Hindlimb muscle (tissue), 1 donor: ENCODE data around the gene CD7. TPM values are rescaled to one million over a fixed set of nuclear protein-coding genes. Genes with fewer than 3 reads are reported as not detected.

Source experiments
- DNase-seq: peaks from one replicate; pipeline ENCODE4 v3.0.0-alpha.2; 2013
- polyA plus RNA-seq: library from polyadenylated mRNA; unstranded; fragments of 120-200 nt; gene quantifications from one replicate; pipeline ENCODE4 v1.2.1, GENCODE V29; 2013; ENCODE audit not compliant: insufficient read length

Gene CD7
- polyA plus RNA-seq, 1 donor: 0.45 TPM

DNA sequence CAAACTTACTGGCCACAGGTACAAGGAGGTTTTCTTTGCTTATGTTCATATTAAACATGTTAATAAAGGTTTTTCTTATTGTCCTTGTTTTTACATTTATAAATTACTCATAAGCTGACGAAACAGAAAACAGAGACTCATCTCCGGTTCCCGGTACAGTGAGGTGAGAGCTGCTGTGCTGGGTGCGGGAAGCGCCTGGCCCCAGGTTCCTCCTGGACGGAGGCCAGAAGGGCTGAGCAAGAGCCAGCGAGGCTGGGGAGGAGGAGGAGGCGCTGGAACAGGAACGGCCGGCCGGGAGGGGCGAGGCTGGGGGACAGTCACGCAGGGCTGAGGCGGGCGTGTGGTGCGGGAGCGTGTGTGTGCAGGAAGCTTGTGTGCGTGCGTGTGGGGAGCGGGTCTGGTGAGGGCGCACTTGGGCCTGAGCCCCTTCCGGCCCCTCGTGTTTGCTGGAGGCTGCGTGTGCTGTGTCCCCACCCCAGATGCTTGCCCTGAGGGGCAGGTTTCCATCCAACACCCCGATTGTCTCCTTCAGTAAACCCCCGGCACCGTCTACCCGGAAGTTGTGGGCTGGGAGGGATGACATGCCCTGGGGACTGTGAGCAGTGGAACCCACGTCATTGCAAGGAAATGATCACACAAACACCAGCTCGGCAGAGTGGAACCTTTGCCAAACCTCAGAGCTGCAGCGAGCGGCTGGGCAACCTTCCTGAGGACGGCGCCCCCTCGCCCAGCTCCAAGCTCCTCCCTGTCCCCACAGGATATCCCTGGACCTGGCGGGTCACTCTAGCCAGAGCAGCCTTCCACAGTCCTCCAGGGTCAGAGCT, 19.5 kb downstream of the CD7 start:
- DNase-seq: peak; percentile 79

- DNase-seq: peak; percentile 42
Measured at GRCh38 chr17:82297280-82297713, 20.1 kb downstream of the CD7 start.

- DNase-seq: no peak
Measured at GRCh38 chr17:82296511-82297279, 20.7 kb downstream of the CD7 start.

- no peak for DNase-seq
Measured at GRCh38 chr17:82295472-82295814, 22.0 kb downstream of the CD7 start.

DNA sequence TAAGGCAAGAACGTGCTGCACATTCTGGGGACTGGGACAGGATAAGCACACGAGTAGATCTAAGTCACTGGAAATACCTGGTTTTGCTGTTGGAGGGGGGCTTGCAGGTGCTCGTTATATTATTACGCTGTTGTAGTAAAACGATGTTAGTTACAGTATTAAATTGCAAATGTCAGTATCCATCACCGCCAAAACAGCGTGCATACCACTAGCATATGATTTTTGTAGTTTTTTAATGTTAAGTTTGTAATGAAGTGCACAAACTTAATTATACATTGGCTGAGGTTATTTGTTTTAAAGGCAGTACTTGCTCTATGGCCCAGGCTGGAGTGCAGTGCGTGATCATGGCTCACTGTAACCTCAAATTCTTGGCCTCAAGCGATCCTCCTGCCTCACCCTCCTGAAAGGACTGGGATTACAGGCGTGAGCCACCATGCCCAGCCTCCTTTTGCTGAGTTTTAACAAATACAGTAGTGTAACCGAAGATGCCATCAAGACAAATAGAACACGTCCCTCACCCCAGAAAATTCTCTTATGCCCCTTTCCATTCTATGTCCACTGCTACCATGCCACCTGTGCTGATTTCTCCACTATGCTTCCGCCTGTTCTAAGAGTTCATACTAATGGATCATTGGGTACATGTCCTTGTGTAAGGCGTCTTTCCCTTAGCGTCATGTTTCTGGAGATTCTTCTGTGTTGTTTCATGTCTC, 23.2 kb downstream of the CD7 start:
- DNase-seq: no peak

- peak; percentile 97 for DNase-seq
Measured at GRCh38 chr17:82292251-82293154, 24.9 kb downstream of the CD7 start.

DNA sequence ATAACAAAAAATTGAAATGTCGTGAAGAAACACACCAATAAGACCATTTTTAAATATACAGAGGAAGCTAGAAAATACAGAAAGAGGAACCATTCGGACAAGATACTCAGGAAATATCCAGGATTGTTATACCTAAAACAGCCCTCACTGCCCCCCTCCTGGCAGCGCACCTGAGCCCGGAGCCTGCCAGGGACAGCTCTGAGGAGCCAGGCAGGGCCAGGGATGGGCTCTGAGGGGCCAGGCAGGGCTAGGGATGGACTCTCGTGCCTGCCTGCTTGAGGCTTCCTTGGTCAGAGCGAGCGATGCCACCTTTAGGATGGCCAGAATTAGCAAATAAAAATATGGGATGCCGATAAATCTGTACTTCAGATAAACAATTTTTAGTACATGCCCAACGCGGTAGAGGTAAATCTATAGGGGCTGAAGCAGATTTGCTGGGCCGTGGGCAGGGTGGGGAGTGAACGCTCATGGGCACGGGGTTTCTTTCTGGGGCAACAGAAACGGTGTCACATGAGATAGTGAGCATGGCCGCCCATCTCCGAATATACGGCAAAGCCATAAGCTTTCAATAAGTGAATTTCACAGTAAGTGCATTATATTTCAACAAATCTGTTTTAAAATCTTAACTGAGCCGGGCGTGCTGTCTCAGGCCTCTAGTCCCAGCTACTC, 25.7 kb downstream of the CD7 start:
- no peak for DNase-seq

DNA sequence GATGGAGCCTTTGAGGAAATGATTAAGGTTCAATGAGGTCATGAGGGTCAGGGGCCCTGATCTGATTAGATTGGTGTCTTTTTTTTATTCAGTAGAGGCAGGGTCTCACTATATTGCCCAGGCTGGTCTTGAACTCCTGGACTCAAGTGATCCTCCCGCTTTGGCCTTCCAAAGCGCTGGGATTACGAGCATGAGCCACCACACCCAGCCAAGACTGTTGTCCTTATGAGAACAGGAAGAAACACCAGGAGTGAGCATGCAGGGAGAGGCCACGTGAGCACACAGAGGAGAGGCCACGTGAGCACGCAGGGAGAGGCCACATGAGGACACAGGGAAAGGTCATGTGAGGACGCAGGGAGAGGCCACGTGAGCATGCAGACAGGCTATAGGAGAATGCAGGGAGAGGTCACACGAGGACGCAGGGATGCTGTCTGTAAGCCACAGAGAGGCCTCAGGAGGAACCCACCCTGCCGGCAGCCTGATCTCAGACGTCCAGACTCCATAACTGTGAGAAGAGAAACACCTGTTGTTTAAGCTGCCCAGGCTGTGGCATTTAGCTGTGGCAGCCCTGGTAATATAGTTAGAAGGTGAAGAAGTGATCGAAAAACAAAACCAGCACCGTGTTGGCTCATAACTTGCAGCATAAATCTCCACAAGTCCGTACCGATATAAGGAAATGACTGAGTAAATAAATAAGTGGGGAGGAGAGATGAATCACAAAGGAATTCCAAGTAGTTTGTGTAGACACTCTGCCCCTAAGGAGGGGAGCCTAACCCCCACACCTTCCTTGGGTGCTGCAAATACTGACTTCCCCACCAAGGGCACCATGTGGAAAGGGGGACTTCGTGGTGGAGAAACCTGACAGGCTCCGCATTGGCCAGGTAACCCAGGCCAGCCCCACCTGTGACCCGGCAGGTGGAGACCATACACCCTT, 29.3 kb downstream of the CD7 start:
- no peak for DNase-seq

DNA sequence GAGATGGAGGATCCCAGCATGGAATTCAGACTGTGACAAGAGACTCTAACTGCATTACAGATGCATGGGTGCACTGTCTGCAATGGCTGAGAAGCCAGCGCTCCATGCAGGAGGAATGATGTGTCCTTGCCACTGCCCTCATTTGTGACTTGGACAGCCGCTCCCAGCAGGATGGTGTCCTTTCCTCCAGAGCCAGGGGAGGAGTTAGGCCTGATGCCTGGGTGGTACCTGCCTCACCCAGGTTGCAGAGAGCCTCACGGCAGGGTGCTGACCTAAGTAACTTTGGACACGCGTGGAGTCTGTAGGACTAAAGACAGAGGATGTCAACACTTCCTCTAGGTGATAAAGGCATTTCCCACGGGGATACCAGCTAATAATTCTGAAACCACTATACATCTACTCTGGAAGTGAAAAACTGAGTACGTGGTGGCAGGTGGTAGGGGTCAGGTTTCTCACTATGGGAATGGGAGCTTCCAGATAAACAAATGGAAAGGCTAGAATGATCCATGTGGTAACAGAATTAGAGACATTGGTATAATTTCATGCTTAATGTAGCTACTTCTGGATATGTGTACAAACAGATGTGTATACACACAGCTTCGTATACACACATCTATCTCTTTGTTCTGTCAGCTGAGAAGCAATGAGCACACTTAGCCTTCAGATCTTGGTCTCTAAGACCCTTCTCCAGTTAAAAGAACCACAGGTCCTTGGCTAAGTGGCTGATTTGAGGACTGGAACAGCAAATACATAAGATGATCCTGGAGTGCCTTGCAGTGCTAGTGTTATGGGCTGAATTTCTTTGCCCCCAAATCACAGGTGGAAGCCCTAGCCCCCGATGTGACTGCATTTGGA, 30.2 kb downstream of the CD7 start:
- no peak for DNase-seq

DNA sequence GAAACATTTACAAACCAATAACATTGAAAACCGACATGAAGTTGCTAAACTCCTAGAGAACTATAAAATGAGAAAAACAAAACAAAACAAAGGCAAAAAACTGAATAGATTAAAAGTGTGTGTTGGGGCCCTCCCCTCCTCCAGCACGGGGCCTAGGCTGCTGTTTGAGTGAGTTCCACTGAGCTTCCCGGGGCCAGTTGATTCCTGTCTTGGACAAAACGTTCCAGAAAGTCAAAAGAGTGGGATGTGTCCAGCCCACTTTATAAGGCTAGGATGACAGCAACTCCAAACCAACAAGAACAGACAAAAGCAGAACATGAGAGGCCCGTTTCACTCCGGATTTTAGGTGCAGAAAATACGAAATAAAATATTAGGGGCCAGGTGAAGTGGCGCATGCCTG, 32.3 kb downstream of the CD7 start:
- DNase-seq: no peak

GRCh38 chr17:82283208-82283749, 34.1 kb downstream of the CD7 start:
- no peak for DNase-seq

DNA sequence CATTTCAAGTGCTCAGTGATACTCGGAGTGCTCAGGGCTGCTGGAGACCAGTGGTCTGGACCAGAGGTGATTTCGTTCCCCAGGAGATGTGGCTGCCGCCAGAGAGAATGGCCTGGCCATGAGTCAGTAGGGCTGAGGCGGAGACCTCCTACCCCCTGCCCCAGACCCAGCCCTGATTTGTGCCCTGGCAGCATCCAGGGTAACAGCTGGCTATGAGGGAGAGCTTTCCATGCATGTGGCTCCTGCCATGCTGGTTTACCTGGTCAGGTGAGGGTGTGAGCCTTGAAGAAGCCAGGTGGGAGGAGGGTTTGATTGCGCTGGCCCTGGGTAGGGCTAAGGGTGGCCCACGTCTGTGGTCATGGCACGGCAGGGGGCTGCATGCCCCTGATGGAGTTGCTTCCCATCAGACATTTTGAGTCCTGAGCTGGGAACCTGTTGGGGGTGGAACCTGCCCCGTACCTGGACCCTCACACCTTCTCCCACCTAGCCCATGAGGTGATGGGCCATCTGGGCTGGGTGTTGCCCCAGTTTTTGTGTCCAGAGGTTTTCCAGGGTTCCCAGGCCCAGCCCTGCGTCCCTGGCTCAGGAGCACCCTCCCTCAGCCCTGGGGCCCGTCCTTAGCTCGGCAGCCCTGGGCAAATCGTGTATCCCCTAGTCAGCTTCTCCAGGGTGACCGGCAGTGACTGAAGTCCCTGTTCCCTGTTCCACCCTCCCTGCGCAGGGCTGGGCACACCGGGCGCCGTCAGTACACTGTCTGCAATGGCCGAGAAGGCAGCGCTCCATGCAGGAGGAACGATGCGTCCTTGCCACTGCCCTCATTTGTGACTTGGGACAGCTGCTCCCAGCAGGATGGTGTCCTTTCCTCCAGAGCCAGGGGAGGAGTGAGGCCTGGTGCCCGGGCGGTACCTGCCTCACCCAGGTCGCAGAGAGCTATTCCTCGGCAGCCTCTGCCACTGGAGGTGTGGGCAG, 34.9 kb downstream of the CD7 start:
- DNase-seq: no peak

DNA sequence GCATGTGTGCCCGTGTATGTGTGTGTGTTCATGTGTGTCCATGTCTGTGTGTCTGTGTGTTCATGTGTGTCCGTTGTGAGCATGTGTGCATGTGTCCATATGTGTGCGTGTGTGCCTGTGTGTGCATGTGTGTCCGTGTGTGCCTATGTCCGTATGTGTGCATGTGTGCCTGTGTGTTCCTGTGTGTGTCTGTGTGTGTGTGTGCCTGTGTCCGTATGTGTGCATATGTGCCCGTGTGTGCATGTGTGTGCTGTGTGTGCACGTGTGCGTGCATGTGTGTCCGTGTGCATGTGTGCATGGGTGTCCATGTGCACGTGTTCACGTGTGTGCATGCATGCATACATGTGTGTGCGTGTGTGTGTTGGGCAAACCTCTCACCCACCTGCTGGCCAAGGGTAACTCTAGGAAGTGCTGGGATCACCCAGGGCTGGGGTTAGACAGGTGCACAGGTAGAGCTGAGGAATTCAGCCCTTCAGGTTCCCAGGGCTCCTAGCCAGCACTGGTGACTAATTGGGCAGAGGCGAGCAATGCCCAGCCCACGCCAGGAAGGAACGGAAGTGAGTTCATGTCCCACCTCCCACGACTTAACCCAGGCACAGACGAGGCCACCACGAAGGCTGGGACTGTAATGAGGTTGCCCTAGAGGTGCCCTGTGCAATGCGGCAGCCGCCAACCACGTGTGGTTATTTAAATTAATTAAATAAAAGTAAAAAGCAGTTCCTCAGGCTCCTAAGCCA, 35.7 kb downstream of the CD7 start:
- no peak for DNase-seq

DNA sequence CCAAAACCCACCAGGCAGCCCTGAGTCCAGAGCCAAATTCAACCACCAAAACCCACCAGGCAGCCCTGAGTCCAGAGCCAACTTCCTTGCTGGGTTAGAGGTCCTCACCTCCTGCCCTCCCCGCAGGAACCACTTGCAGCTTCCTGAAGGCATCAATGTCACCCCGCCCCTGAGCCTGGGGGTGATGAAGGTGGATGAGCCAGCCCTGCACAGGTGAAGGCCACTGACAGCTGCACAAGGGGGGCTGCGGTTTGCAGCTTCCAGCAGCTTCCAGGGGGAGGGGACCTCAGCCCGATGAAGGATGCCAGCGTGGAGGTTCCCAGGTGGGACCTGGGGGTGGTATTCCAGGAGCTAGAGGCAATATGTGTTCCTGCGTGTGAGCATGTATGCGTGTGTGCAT, 36.3 kb downstream of the CD7 start:
- no peak for DNase-seq

GRCh38 chr17:82280537-82280936, 36.9 kb downstream of the CD7 start:
- no peak for DNase-seq

GRCh38 chr17:82278786-82279391, 38.5 kb downstream of the CD7 start:
- DNase-seq: no peak

DNA sequence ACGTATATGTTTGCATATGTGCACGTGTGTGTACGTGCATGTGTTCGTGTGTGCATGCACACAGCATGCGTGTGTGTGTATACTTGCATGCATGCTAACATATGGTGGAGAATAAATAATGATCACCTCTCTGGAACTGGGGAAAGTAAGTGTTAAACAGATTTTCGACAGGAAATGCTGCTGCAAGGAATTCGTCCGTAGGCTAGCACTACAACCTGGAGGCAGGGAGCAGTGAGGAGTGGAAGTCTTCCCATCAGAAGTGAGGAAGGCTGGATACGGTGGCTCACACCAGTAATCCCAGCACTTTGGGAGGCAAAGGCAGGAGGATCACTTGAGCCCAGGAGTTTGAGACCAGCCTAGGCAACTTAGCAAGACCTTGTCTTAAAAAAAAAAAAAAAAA, 39.1 kb downstream of the CD7 start:
- DNase-seq: no peak
